HG03060 (cell line): ENCODE results near the gene HECA.
A peak's percentile ranks its signal among the peaks of the same experiment; 100 is the strongest.
"Not testable (repeated sequence)": the region's sequence is repeated elsewhere in the genome, so short reads cannot be mapped to it uniquely, and the experiment has no call there.

Experiments
- ATAC-seq: cut with Tn5 transposase; IDR thresholded peaks from one replicate; pipeline ENCODE4 v1.9.1; 2021; ENCODE audit warnings: low read depth, moderate number of reproducible peaks; ENCODE audit not compliant: unreplicated experiment

Gene HECA

GRCh38 chr6:139157086-139157485 is 22.2 kb downstream of the HECA start:
- not testable (repeated sequence) for ATAC-seq

GRCh38 chr6:139159016-139159415 is 24.1 kb downstream of the HECA start:
- ATAC-seq = no peak

- no peak for ATAC-seq
These were observed 26.3 kb downstream of the HECA start for GRCh38 chr6:139161169-139161568.

GRCh38 chr6:139161817-139162284 is 27.0 kb downstream of the HECA start:
- peak; percentile 98 for ATAC-seq

- ATAC-seq = no peak
These were observed 29.1 kb downstream of the HECA start for GRCh38 chr6:139164001-139164400.

GRCh38 chr6:139165324-139165723 is 30.4 kb downstream of the HECA start:
- ATAC-seq = no peak

GRCh38 chr6:139166238-139166955 is 31.5 kb downstream of the HECA start:
- no peak for ATAC-seq

- no peak for ATAC-seq
These were observed 32.1 kb downstream of the HECA start for GRCh38 chr6:139166956-139167313.

GRCh38 chr6:139172151-139172550 is 37.3 kb downstream of the HECA start:
- no peak for ATAC-seq

GRCh38 chr6:139172567-139172966 is 37.7 kb downstream of the HECA start:
- no peak for ATAC-seq

GRCh38 chr6:139173172-139173571 is 38.3 kb downstream of the HECA start:
- ATAC-seq = no peak

GRCh38 chr6:139173822-139174221 is 38.9 kb downstream of the HECA start:
- ATAC-seq = no peak

- ATAC-seq = no peak
These were observed 40.1 kb downstream of the HECA start for GRCh38 chr6:139174961-139175360.

- no peak for ATAC-seq
These were observed 40.6 kb downstream of the HECA start for GRCh38 chr6:139175389-139175948.

GRCh38 chr6:139181236-139181635 is 46.4 kb downstream of the HECA start:
- ATAC-seq = no peak

- ATAC-seq = no peak
These were observed 49.2 kb downstream of the HECA start for GRCh38 chr6:139184047-139184446.

- no peak for ATAC-seq
These were observed 49.6 kb downstream of the HECA start for GRCh38 chr6:139184459-139184858.

GRCh38 chr6:139186242-139186641 is 51.4 kb downstream of the HECA start:
- ATAC-seq = no peak

- ATAC-seq = no peak
These were observed 51.8 kb downstream of the HECA start for GRCh38 chr6:139186692-139187091.

- no peak for ATAC-seq
These were observed 52.6 kb downstream of the HECA start for GRCh38 chr6:139187489-139187888.

- no peak for ATAC-seq
These were observed 54.8 kb downstream of the HECA start for GRCh38 chr6:139189665-139190064.

- ATAC-seq = no peak
These were observed 59.9 kb downstream of the HECA start for GRCh38 chr6:139194740-139195139.
